ENCODE results near the gene FNIP2. TPM values are rescaled to one million over a fixed set of nuclear protein-coding genes. Genes with fewer than 3 reads are reported as not detected.

Gene FNIP2
- total RNA-seq, 2 experiments from 2014 or later: 0.09 to 1.0 TPM

GRCh38 chr4:158817562-158818296 lies 48.9 kb downstream of the FNIP2 start:
- no peak for DNase-seq (ENCODE audit: low spot score)
- TF ChIP-seq EZH2phosphoT487 (IDR thresholded peaks at IDR 0.05; ENCODE audit: borderline replicate concordance, low read depth, low read length): no peak
- no peak for TF ChIP-seq CTCF (conservative IDR thresholded peaks at IDR 0.05; ENCODE audit: low read length)

DNA sequence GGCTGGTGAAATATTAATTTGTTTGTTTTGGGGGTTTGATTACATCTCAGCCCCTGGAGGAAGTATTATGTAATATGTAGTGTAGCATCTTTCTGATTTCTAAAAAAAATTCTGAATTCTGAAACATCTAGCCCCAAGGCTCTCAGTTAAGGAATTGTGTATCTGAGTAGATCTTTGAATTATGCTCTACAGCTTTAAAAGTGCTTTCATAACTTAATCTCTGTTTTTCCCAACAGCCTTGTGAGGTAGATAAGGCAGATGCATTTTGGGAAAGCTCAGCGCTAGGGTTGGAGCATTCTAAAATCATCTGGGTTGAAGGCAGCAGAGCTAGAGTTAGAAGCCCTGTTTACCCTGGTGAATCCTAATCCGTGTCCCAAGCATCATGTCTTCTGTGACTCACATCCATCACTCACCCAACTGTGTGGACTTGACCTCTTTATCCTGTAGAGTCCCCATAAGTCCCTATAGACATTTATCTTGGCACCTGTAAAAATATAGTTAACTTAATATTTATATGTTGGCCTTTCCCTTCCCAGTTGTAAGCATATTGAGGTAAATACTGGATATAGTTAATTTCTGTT lies 49.8 kb downstream of the FNIP2 start:
- no peaks in the 10 kb centered on the region for H3K9me3 ChIP-seq (ENCODE audit: low read length)
- H3K79me2 ChIP-seq (ENCODE audit: insufficient read depth, low read depth, low read length): no peaks in the 10 kb centered on the region
- no peak overlapping the region for H3K4me3 ChIP-seq (ENCODE audit: low read depth, low read length, poor library complexity, severe bottlenecking)
- peaks cover 6% of the 10 kb centered on the region for H3K4me1 ChIP-seq (ENCODE audit: insufficient read depth, low read length, poor library complexity, severe bottlenecking)
- no TSS peak for BruUV-seq (replicated peaks)
- no peak for DNase-seq (ENCODE audit: low spot score)
- POLR2A ChIA-PET: interaction anchor here (0.6 kb wide), 1 partner anchor 26 kb away, joined by 3 read pairs; no protein-coding TSS in a partner anchor
- no peak overlapping the region for H3K27ac ChIP-seq (ENCODE audit: low read depth, low read length, poor library complexity, severe bottlenecking)
- H4K20me1 ChIP-seq (ENCODE audit: insufficient read depth, low read length): no peaks in the 10 kb centered on the region
- H3K4me2 ChIP-seq (ENCODE audit: low read length): no peak overlapping the region
- no peak overlapping the region for H2AFZ ChIP-seq (ENCODE audit: low read length)
- CTCF ChIA-PET (ENCODE audit: unreplicated experiment): no interaction called here
- H3K36me3 ChIP-seq (ENCODE audit: insufficient read depth, low read length): no peaks in the 10 kb centered on the region
- no peak for TF ChIP-seq EZH2phosphoT487 (IDR thresholded peaks at IDR 0.05; ENCODE audit: borderline replicate concordance, low read depth, low read length)
- TF ChIP-seq CTCF (conservative IDR thresholded peaks at IDR 0.05; ENCODE audit: low read length): no peak
- H3K9me2 ChIP-seq (ENCODE audit: insufficient read depth, low read length): no peaks in the 10 kb centered on the region
- intact Hi-C loops (cut with micrococcal nuclease; ENCODE audit: unreplicated experiment): no loop called here

More at GRCh38 chr4:158817562-158818296, 48.9 kb downstream of the FNIP2 start:
- H3K9me3 ChIP-seq (ENCODE audit: low read length): no peaks in the 10 kb centered on the region
- H2AFZ ChIP-seq (ENCODE audit: low read length): no peak overlapping the region
- no peaks in the 10 kb centered on the region for H3K79me2 ChIP-seq (ENCODE audit: insufficient read depth, low read depth, low read length)
- H3K4me2 ChIP-seq (ENCODE audit: low read length): no peak overlapping the region
- CTCF ChIA-PET (ENCODE audit: unreplicated experiment): no interaction called here
- no peak overlapping the region for H3K27ac ChIP-seq (ENCODE audit: low read depth, low read length, poor library complexity, severe bottlenecking)
- POLR2A ChIA-PET: interaction anchor here (0.6 kb wide), 1 partner anchor 26 kb away, joined by 3 read pairs; no protein-coding TSS in a partner anchor
- no peaks in the 10 kb centered on the region for H4K20me1 ChIP-seq (ENCODE audit: insufficient read depth, low read length)
- no peaks in the 10 kb centered on the region for H3K36me3 ChIP-seq (ENCODE audit: insufficient read depth, low read length)
- peaks cover 6% of the 10 kb centered on the region for H3K4me1 ChIP-seq (ENCODE audit: insufficient read depth, low read length, poor library complexity, severe bottlenecking)
- H3K9me2 ChIP-seq (ENCODE audit: insufficient read depth, low read length): no peaks in the 10 kb centered on the region
- intact Hi-C loops (cut with micrococcal nuclease; ENCODE audit: unreplicated experiment): no loop called here
- no peak overlapping the region for H3K4me3 ChIP-seq (ENCODE audit: low read depth, low read length, poor library complexity, severe bottlenecking)
- no TSS peak for BruUV-seq (replicated peaks)

All from OCI-LY7 (cell line).